Mucosa of descending colon (tissue), 3 donors: ENCODE results near the gene LSM5. TPM values are rescaled to one million over a fixed set of nuclear protein-coding genes. Genes with fewer than 3 reads are reported as not detected.

Experiments
- ATAC-seq: fragments of 200-7000 bp; cut with Tn5 transposase; one replicate; pipeline ENCODE4 v1.9.1; 2020; ENCODE audit warnings: mild to moderate bottlenecking, moderate library complexity
- DNase-seq, 3 donors: peaks; one replicate each; pipeline ENCODE4 v3.0.0-alpha.2; 2020
- H3K36me3 ChIP-seq: fragments of 200-600 bp; one replicate; pipeline ENCODE4 v1.8.0; 2021; ENCODE audit warnings: low read depth, mild to moderate bottlenecking
- H3K4me1 ChIP-seq: fragments of 200-600 bp; one replicate; pipeline ENCODE4 v1.8.0; 2021; ENCODE audit warnings: low read depth, mild to moderate bottlenecking
- H3K4me3 ChIP-seq: fragments of 200-600 bp; one replicate; pipeline ENCODE4 v1.8.0; 2021; ENCODE audit warnings: mild to moderate bottlenecking
- H3K9me3 ChIP-seq: fragments of 200-600 bp; one replicate; pipeline ENCODE4 v1.8.0; 2021; ENCODE audit warnings: mild to moderate bottlenecking
- CTCF ChIP-seq: fragments of 200-600 bp; IDR thresholded peaks from one replicate; pipeline ENCODE4 v1.8.0; 2022; ENCODE audit warnings: antibody characterized with exemption, mild to moderate bottlenecking
- intact Hi-C, 2 donors: fragments of 100-400 bp; cut with DNase I in 1 of 2; cut with micrococcal nuclease in 1 of 2; formaldehyde crosslinking; loops; one replicate each; pipeline versions ENCODE4 v1.11.0 to v1.11.1; 2022; cut with DNase I, micrococcal nuclease
- total RNA-seq, 3 donors: library from RNA; stranded (reverse); fragmentation: NEBNext Ultra II Directional in 2 of 3; extraction: Animal tissue kit (Norgen Biotek cat#: 25700) in 2 of 3; gene quantifications; one replicate each; pipeline versions ENCODE4 v1.2.1 to v1.2.4, GENCODE V29; 2021 to 2023
- donor health status: DM: no; HTN: no; CAD: no; lungs with moderate emphysema.
- donor health status: DM: no; HTN: no; CAD: no.
- donor health status: DM: no; HTN: yes; CAD: no.

The LSM5 gene
- total RNA-seq, 3 donors from 2014 or later, result 27.2 to 44.0 (median 30.2) TPM

- no peak for DNase-seq
- intact Hi-C loops, result no loop called here
Observed at GRCh38 chr7:32436146-32436928, 53.8 kb downstream of the LSM5 start.

More at GRCh38 chr7:32436146-32436928, 53.8 kb downstream of the LSM5 start:
- Histone ChIP-seq H3K36me3 (no peaks in the 10 kb centered on the region), H3K9me3 (no peaks in the 10 kb centered on the region), H3K4me3 (no peak overlapping the region), H3K4me1 (no peaks in the 10 kb centered on the region)
- no peak for TF ChIP-seq CTCF
- ATAC-seq, result no peak

Other genes with a start within 250 kb of the LSM5 start
- 10 to 100 TPM; 56.7 to 81.2 (median 74.5) TPM for gene AVL9, start 5.1 kb upstream of the LSM5 start, total RNA-seq